ENCODE data around the gene BBS4.

BBS4 gene

DNA sequence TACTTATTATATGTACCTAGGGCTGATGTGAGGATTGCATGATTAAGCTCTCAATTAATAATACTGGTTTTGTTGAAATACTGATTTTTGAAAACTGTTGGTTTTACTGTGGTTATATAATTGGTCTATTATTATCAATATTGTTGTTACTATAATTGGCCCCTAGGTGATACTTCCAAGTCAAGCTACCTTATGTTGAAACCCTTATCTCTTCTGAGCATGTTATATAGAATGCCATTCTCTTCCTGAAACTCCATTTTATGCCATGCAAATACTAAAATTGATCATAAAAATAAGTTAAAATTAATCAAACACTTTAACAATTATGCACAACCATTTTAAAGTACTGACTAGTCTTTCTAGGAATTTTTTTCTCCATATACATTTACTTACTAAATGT lies 46.1 kb downstream of the BBS4 start:
- H3K36me3 ChIP-seq (replicated peaks) = peaks cover 5% of the 10 kb centered on the region
- DNase-seq = no peak
- in situ Hi-C loops (cut with HindIII; ENCODE audit: low pct_ligation_motif_present, low sequenced_read_pairs) = no loop called here
- no peak overlapping the region for H3K27ac ChIP-seq
- no peak for TF ChIP-seq CTCF (IDR thresholded peaks at IDR 0.05; ENCODE audit: low read depth, low read length, missing control alignments)
- H3K27me3 ChIP-seq (replicated peaks) = no peaks in the 10 kb centered on the region
- H3K4me3 ChIP-seq (ENCODE audit: low read depth, low read length) = no peak overlapping the region

DNA sequence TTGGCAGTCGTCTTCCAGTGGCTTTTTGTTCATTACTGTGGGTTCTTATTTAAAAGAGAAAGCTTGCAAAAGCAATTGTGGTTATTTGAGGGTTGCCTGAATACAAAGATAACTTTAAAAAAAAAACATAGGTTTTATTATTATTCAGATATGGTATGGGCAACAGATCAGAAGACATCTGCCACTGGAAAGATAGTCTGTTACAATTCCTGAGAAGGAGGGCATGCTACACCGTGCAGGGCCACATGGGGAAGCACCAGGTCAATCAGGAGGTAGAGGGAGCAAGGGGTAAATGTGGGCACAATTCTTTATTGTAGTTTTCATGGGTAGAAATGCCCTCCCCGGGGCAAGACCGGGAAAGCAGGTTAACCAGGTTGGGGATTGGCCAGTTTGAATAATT lies 46.5 kb downstream of the BBS4 start:
- Histone ChIP-seq H3K4me3 (ENCODE audit: low read depth, low read length) (no peak overlapping the region), H3K36me3 (replicated peaks) (peaks cover 8% of the 10 kb centered on the region), H3K27me3 (replicated peaks) (no peaks in the 10 kb centered on the region), H3K27ac (no peak overlapping the region)
- in situ Hi-C loops (cut with HindIII; ENCODE audit: low pct_ligation_motif_present, low sequenced_read_pairs) = no loop called here
- peak; percentile 31 for TF ChIP-seq CTCF (IDR thresholded peaks at IDR 0.05; ENCODE audit: low read depth, low read length, missing control alignments)
- no peak for DNase-seq

DNA sequence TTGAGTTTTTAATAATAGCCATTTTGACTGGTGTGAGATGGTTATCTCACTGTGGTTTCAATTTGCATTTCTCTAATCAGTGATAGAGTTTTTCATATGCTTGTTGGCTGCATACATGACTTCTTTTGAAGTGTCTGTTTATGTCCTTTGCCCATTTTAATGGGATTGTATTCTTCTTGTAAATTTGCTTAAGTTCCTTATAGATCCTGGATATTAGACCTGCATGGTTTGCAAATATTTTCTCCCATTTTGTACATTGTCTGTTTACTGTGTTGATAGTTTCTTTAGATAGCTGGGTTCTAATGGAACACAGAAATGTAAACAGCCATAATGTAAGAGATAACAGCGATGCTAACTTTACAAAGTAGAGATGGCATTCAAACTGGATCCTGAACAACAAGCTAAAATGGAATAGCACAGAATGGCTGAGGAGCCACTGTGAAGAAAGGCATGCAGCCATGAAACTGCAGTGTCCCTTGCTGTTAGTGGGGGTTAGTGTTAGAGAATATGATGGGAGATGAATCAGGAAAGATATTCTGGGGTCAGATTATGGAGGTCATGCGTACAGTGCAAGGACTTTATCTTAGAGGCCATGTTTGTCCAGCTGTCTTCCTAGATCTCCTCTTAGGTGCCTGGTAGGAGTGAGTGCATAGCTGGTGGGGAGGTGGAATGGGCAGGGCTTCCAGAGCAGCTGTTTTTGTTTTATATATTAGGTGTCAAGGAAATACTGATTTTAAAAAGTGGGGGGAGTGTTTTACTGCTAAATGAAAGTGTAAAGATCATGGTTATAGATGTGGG lies 48.1 kb downstream of the BBS4 start:
- no peak for TF ChIP-seq CTCF (IDR thresholded peaks at IDR 0.05; ENCODE audit: low read depth, low read length, missing control alignments)
- Histone ChIP-seq H3K27me3 (replicated peaks) (no peaks in the 10 kb centered on the region), H3K27ac (no peak overlapping the region), H3K36me3 (replicated peaks) (peaks cover 13% of the 10 kb centered on the region), H3K4me3 (ENCODE audit: low read depth, low read length) (no peak overlapping the region)
- no peak for DNase-seq
- in situ Hi-C loops (cut with HindIII; ENCODE audit: low pct_ligation_motif_present, low sequenced_read_pairs) = no loop called here

DNA sequence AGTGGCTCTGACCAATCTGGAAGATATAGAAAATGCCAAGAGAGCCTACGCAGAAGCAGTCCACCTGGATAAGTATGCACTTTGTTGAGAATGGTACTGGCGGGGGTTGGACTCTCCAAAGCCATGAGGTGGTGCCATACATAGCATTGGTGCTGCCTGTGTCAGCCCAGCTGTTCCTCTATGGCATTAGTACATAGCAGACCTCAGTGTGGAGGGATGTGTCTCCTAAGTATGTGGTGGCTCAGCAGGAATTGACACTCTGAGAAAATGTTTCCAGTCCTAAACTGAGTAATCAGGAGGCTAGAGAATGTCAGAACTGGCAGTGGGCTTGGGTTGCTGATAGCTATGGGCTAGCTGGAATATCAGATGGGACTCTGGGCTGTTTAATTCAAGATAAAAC lies 49.1 kb downstream of the BBS4 start:
- in situ Hi-C loops (cut with HindIII; ENCODE audit: low pct_ligation_motif_present, low sequenced_read_pairs) = no loop called here
- Histone ChIP-seq H3K27ac (no peak overlapping the region), H3K4me3 (ENCODE audit: low read depth, low read length) (no peak overlapping the region), H3K36me3 (replicated peaks) (peaks cover 13% of the 10 kb centered on the region), H3K27me3 (replicated peaks) (no peaks in the 10 kb centered on the region)
- DNase-seq = no peak
- no peak for TF ChIP-seq CTCF (IDR thresholded peaks at IDR 0.05; ENCODE audit: low read depth, low read length, missing control alignments)

GRCh38 chr15:72737061-72737460 lies 51.1 kb downstream of the BBS4 start:
- H3K27me3 ChIP-seq (replicated peaks) = no peaks in the 10 kb centered on the region
- DNase-seq = no peak
- H3K4me3 ChIP-seq (ENCODE audit: low read depth, low read length) = no peak overlapping the region
- peaks cover 13% of the 10 kb centered on the region for H3K36me3 ChIP-seq (replicated peaks)
- H3K27ac ChIP-seq = no peak overlapping the region
- in situ Hi-C loops (cut with HindIII; ENCODE audit: low pct_ligation_motif_present, low sequenced_read_pairs) = no loop called here
- no peak for TF ChIP-seq CTCF (IDR thresholded peaks at IDR 0.05; ENCODE audit: low read depth, low read length, missing control alignments)

DNA sequence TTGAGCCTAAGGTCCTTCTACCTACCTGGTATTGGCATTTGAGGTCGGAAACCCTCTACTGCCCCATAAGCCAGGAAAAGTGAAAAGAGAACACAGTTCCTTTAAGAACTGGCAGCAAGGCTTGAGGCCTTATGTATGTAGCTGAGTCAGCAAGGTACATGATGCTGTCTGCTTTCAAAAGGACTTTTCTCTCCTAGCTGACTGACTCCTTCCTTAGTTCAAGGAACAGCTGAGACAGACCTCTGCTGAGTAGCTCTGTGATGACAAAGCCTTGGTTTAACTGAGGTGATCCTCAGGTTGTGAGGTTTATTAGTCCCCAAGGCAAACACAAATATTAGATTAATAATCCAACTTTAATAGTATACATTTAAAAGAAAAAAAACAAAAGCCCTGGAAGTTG lies 51.7 kb downstream of the BBS4 start:
- in situ Hi-C loops (cut with HindIII; ENCODE audit: low pct_ligation_motif_present, low sequenced_read_pairs) = no loop called here
- Histone ChIP-seq H3K27ac (no peak overlapping the region), H3K4me3 (ENCODE audit: low read depth, low read length) (no peak overlapping the region), H3K36me3 (replicated peaks) (peaks cover 13% of the 10 kb centered on the region), H3K27me3 (replicated peaks) (no peaks in the 10 kb centered on the region)
- TF ChIP-seq CTCF (IDR thresholded peaks at IDR 0.05; ENCODE audit: low read depth, low read length, missing control alignments) = no peak
- DNase-seq = no peak
